ENCODE results near the gene FAF2. TPM values are rescaled to one million over a fixed set of nuclear protein-coding genes. Genes with fewer than 3 reads are reported as not detected.

The FAF2 gene
- total RNA-seq, 1 donor from 2014 or later = 39.4 TPM

DNA sequence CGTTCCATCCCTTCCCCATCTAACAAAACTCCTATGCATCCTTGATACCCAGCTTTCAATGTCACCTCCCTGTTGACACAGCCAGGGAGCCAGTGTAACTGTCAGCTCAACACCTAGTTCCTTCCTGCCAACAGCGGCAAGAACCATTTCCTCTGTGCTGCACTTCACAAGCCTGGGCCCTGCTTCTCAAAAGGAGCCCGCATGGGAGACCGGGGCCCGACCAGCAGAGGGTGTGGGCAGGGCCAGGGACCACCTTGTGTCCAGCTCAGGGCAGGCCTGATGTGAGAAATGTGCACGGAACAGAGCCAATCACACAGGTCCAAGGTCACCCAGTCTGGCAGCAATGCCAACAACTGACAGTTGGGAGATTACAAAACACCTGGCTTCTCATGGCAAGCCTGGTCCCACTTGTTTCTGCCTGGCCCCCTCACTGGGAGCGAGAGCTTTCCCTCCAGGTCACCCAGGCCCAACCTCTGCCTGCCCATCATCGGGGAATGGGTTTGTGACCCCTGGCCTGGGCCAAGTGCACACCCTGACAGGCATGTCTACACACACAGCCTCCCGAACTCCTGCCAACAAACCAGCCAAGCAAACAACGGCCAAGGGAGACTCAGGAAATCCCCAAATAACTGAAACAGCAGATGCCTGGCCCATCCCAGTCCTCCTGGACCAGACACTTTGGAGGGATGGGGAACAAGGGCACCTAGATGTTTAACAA lies 85.9 kb downstream of the FAF2 start:
- Mint-ChIP-seq H3K36me3 (ENCODE audit: low read depth) (peaks cover 35% of the 10 kb centered on the region), H3K27ac (peak overlapping the region; percentile 96), H3K4me3 (ENCODE audit: low read depth) (peak overlapping the region; percentile 98), H3K4me1 (ENCODE audit: low read depth) (peaks cover 42% of the 10 kb centered on the region), H3K9me3 (no peaks in the 10 kb centered on the region), H3K27me3 (ENCODE audit: low read depth) (no peaks in the 10 kb centered on the region)
- intact Hi-C loops (cut with micrococcal nuclease) = no loop called here
- peak; percentile 42 for DNase-seq (ENCODE audit: low spot score)

GRCh38 chr5:176534640-176535039 lies 86.5 kb downstream of the FAF2 start:
- H3K4me1 Mint-ChIP-seq (ENCODE audit: low read depth) = peaks cover 43% of the 10 kb centered on the region
- intact Hi-C loops (cut with micrococcal nuclease) = loop anchor here (5.0 kb wide), 2 partner anchors 172 to 473 kb away; partner anchors contain the start of genes KIAA1191 and UIMC1
- no peaks in the 10 kb centered on the region for H3K27me3 Mint-ChIP-seq (ENCODE audit: low read depth)
- no peaks in the 10 kb centered on the region for H3K9me3 Mint-ChIP-seq
- peak overlapping the region; percentile 96 for H3K27ac Mint-ChIP-seq
- peaks cover 29% of the 10 kb centered on the region for H3K36me3 Mint-ChIP-seq (ENCODE audit: low read depth)
- peak overlapping the region; percentile 98 for H3K4me3 Mint-ChIP-seq (ENCODE audit: low read depth)
- no peak for DNase-seq (ENCODE audit: low spot score)

GRCh38 chr5:176535101-176535663 lies 87.0 kb downstream of the FAF2 start:
- DNase-seq (ENCODE audit: low spot score) = no peak
- H3K27ac Mint-ChIP-seq = peak overlapping the region; percentile 96
- no peaks in the 10 kb centered on the region for H3K27me3 Mint-ChIP-seq (ENCODE audit: low read depth)
- peak overlapping the region; percentile 98 for H3K4me3 Mint-ChIP-seq (ENCODE audit: low read depth)
- no peaks in the 10 kb centered on the region for H3K9me3 Mint-ChIP-seq
- H3K36me3 Mint-ChIP-seq (ENCODE audit: low read depth) = peaks cover 25% of the 10 kb centered on the region
- intact Hi-C loops (cut with micrococcal nuclease) = loop anchor here (5.0 kb wide), 2 partner anchors 173 to 472 kb away; partner anchors contain the start of genes KIAA1191 and UIMC1
- peaks cover 43% of the 10 kb centered on the region for H3K4me1 Mint-ChIP-seq (ENCODE audit: low read depth)

DNA sequence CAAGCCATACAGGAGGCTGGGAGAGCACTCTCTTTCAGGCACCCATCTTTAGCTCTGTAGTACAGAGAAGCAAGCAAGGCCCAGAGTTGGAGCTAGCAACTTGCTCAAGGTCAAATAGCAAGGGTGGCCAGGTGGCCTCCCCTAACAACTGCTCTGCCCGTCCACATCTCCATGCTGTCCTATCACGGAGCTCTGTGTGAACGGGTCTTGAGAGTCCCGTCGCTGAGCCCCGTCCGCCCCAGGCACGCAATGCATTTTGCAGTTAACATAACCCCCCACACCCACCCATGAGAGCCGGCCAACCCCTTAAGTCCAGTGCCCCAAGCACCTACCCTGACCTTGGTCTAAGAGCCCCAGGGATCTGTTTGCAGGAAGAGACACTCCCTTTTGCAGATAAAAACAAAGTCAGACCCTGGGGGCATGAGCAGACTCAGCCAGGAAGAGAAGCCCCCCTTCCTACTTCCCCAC lies 87.5 kb downstream of the FAF2 start:
- Mint-ChIP-seq H3K9me3 (no peaks in the 10 kb centered on the region), H3K4me1 (ENCODE audit: low read depth) (peaks cover 46% of the 10 kb centered on the region), H3K36me3 (ENCODE audit: low read depth) (peaks cover 25% of the 10 kb centered on the region), H3K4me3 (ENCODE audit: low read depth) (peak overlapping the region; percentile 98), H3K27me3 (ENCODE audit: low read depth) (no peaks in the 10 kb centered on the region), H3K27ac (peak overlapping the region; percentile 96)
- intact Hi-C loops (cut with micrococcal nuclease) = loop anchor here (2.0 to 5.0 kb wide), 5 partner anchors 147 to 891 kb away; partner anchors contain the start of genes GRK6, HIGD2A, KIAA1191 and NOP16
- no peak for DNase-seq (ENCODE audit: low spot score)

- intact Hi-C loops (cut with micrococcal nuclease) = loop anchor here (2.0 to 5.0 kb wide), 5 partner anchors 148 to 890 kb away; partner anchors contain the start of genes GRK6, HIGD2A, KIAA1191 and NOP16
- Mint-ChIP-seq H3K27ac (peak overlapping the region; percentile 96), H3K27me3 (ENCODE audit: low read depth) (no peaks in the 10 kb centered on the region), H3K4me1 (ENCODE audit: low read depth) (peaks cover 49% of the 10 kb centered on the region), H3K36me3 (ENCODE audit: low read depth) (peaks cover 21% of the 10 kb centered on the region), H3K9me3 (no peaks in the 10 kb centered on the region), H3K4me3 (ENCODE audit: low read depth) (peak overlapping the region; percentile 98)
- DNase-seq (ENCODE audit: low spot score) = peak; percentile 78
Observed at GRCh38 chr5:176536132-176536901, 88.1 kb downstream of the FAF2 start.

- Mint-ChIP-seq H3K4me1 (ENCODE audit: low read depth) (peaks cover 53% of the 10 kb centered on the region), H3K36me3 (ENCODE audit: low read depth) (peaks cover 16% of the 10 kb centered on the region), H3K9me3 (no peaks in the 10 kb centered on the region), H3K27me3 (ENCODE audit: low read depth) (no peaks in the 10 kb centered on the region), H3K27ac (peak within 1 kb of the TSS; percentile 96), H3K4me3 (ENCODE audit: low read depth) (peak within 1 kb of the TSS; percentile 98)
- intact Hi-C loops (cut with micrococcal nuclease) = loop anchor here (1.0 to 5.0 kb wide), 7 partner anchors 89 to 890 kb away; partner anchors contain the start of genes FAF2, GRK6, HIGD2A and KIAA1191
- DNase-seq (ENCODE audit: low spot score) = peak; percentile 99
Observed at GRCh38 chr5:176536902-176537553, 88.8 kb downstream of the FAF2 start, which contains the start of gene RNF44. TSS of gene RNF44 (minus strand) at chr5:176537402. CDS start at chr5:176532472, 4,930 bp downstream.

DNA sequence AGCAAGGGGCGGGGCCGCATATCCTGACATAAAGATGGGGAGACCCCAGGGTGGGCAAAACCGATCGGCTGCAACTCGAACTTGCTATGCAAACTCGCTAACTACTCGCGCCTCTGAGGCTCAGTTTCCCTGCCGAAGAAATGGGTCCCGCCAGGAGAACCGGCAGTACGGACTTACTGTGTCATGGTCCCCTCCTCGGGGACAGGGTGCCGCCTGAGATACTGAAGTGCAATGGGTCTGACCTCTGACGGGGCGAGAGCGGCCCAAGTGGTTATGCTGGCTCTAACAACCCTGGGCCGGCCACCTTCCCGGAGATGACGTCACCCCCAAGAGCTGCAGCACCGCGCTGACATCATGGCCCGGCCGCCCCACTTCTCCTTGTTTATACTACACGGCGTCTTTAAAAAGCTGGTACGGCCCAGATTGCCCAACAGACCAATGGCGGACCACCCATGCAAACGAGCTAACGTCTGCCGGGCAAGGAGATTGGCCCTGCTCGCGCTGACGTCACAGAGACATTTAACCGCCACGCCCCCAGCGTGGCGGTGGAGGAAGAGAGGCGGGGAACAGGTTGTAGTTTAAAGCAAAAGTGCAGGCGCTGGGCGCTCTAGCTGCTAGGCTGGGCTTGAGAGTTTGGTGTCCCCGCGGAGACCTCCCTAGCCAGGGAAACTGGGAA lies 89.5 kb downstream of the FAF2 start:
- peak; percentile 98 for DNase-seq (ENCODE audit: low spot score)
- Mint-ChIP-seq H3K9me3 (no peaks in the 10 kb centered on the region), H3K27ac (peak overlapping the region; percentile 96), H3K27me3 (ENCODE audit: low read depth) (no peaks in the 10 kb centered on the region), H3K36me3 (ENCODE audit: low read depth) (peaks cover 16% of the 10 kb centered on the region), H3K4me1 (ENCODE audit: low read depth) (peaks cover 58% of the 10 kb centered on the region), H3K4me3 (ENCODE audit: low read depth) (peak overlapping the region; percentile 98)
- intact Hi-C loops (cut with micrococcal nuclease) = loop anchor here (1.0 to 5.0 kb wide), 7 partner anchors 89 to 889 kb away; partner anchors contain the start of genes FAF2, GRK6, HIGD2A and KIAA1191

- Mint-ChIP-seq H3K4me3 (ENCODE audit: low read depth) (peak overlapping the region; percentile 98), H3K9me3 (no peaks in the 10 kb centered on the region), H3K27ac (peak overlapping the region; percentile 96), H3K27me3 (ENCODE audit: low read depth) (no peaks in the 10 kb centered on the region), H3K36me3 (ENCODE audit: low read depth) (peaks cover 13% of the 10 kb centered on the region), H3K4me1 (ENCODE audit: low read depth) (peaks cover 55% of the 10 kb centered on the region)
- intact Hi-C loops (cut with micrococcal nuclease) = loop anchor here (5.0 kb wide), 2 partner anchors 176 to 469 kb away; partner anchors contain the start of genes KIAA1191 and UIMC1
- no peak for DNase-seq (ENCODE audit: low spot score)
Observed at GRCh38 chr5:176538230-176538988, 90.2 kb downstream of the FAF2 start.

DNA sequence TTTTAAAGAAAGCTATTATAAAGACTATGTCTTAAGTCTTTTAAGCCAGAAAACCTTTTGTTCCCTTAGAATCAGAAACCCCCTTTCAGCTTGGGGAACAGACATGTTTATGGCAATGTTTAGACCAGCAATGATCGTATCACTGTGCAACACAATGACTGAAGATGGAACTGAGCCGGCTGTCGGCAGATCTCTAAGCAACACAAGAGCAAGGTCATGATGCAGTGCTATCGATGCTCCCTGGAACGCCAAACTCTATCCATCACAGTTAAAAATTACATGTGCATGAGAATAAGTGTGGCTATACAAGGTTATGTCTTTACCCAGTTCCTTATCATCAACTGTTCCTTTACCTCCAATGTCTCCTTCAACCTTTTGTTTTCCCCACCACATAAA lies 90.8 kb downstream of the FAF2 start:
- DNase-seq (ENCODE audit: low spot score) = no peak
- Mint-ChIP-seq H3K27ac (no peak overlapping the region), H3K36me3 (ENCODE audit: low read depth) (peaks cover 8% of the 10 kb centered on the region), H3K4me1 (ENCODE audit: low read depth) (peaks cover 52% of the 10 kb centered on the region), H3K4me3 (ENCODE audit: low read depth) (no peak overlapping the region), H3K9me3 (no peaks in the 10 kb centered on the region), H3K27me3 (ENCODE audit: low read depth) (no peaks in the 10 kb centered on the region)
- intact Hi-C loops (cut with micrococcal nuclease) = loop anchor here (5.0 kb wide), 2 partner anchors 177 to 468 kb away; partner anchors contain the start of genes KIAA1191 and UIMC1

DNA sequence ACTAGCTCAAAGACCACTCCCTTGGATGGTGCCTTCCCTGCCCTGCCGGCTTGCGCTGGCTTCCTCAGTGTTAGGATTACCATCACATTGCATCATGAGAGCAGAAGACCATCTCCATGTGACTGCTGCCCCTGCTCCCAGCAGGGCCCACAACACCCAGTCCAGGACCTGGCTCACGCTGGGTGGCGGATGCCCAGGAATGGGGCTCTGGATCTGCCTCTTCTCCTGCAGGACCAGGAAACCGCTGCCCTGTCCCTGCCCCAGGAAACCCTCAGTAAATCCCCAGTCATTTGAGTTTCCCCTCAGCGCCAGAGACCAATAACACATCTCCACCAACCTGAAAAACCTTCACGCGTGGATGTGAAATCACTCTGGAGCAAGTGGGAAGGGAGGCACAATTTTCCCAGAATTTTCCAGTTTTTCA lies 92.3 kb downstream of the FAF2 start:
- Mint-ChIP-seq H3K4me3 (ENCODE audit: low read depth) (peak overlapping the region; percentile 49), H3K27ac (peak overlapping the region; percentile 86), H3K27me3 (ENCODE audit: low read depth) (no peaks in the 10 kb centered on the region), H3K36me3 (ENCODE audit: low read depth) (no peaks in the 10 kb centered on the region), H3K9me3 (no peaks in the 10 kb centered on the region), H3K4me1 (ENCODE audit: low read depth) (peaks cover 48% of the 10 kb centered on the region)
- intact Hi-C loops (cut with micrococcal nuclease) = loop anchor here (5.0 kb wide), 2 partner anchors 57 to 72 kb away; partner anchors contain the start of gene GPRIN1
- no peak for DNase-seq (ENCODE audit: low spot score)

DNA sequence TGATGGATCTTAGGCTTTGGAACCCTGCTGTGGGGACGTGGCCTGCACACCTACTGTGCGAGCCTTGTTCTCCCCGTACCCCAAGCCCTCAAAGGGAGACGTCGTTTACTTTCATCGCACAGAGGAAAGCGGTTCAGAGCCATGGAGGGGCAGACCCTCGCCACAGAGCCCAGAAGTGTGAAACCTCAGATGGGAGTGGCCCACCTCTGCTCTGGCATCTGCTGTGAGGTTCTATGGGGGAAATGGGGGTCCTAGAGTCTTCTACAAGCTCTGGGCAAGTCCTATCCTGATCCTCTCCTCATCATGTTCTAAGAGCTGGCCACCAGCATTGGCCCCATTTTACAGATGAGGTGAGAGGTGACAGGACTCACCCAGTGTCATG lies 92.8 kb downstream of the FAF2 start:
- Mint-ChIP-seq H3K4me1 (ENCODE audit: low read depth) (peaks cover 46% of the 10 kb centered on the region), H3K36me3 (ENCODE audit: low read depth) (no peaks in the 10 kb centered on the region), H3K9me3 (no peaks in the 10 kb centered on the region), H3K27me3 (ENCODE audit: low read depth) (no peaks in the 10 kb centered on the region), H3K4me3 (ENCODE audit: low read depth) (peak overlapping the region; percentile 86), H3K27ac (peak overlapping the region; percentile 86)
- DNase-seq (ENCODE audit: low spot score) = no peak
- intact Hi-C loops (cut with micrococcal nuclease) = loop anchor here (5.0 kb wide), 2 partner anchors 56 to 71 kb away; partner anchors contain the start of gene GPRIN1
